ENCODE measurements around the gene PDXP. TPM values are rescaled to one million over a fixed set of nuclear protein-coding genes. Genes with fewer than 3 reads are reported as not detected.

The PDXP gene
- total and polyA plus RNA-seq, 2 of the 13 experiments (the other 11 are each of a cell fraction or from before 2014, with no cell fraction given): 58.2 to 70.6 TPM

DNA sequence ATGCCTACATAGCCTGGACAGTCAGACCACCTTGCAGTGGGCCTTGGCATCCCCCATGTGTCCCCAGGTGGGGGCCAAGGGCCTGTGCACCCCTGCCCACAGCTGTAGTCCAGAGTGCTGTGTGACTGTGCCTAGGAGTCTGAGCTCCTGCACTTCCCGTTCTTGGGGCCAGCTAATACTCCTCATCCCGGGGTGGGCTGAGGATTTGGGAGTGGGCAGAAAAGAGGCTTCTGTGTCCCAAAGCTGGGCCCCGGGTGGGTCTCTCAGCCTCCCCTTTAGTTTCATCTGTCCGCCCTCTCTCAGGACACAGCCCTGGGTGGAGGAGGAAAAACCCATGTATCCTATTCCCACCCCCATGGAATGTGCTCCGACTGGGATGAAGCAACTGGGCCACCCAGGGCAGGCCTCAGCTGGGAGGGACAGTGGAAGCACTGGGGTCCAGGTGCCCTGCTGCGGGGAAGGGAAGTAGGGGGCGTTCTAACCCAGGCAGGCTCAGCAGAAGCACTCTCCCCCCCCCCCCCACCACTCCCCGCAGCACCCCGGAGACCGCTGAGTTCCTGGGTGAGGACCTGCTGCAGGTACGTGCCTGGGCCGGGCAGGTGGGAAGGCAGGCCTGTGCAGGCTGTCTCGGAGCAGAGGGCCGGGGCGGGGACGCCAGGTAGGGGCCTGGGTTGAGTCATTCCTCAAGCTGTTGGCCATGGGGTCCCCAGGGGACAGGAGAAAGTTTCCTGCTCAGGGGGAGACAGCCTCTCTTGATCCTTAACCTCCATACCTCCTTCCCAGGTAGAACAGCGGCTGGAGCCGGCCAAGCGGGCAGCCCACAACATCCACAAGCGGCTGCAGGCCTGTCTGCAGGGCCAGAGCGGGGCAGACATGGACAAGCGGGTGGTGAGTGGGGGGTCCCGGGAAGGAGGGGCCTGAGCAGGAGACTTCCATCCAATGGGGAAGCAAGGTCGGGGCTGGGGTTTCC, 17.6 kb upstream of the PDXP start (continued):
- TF ChIP-seq, protein P1, sequence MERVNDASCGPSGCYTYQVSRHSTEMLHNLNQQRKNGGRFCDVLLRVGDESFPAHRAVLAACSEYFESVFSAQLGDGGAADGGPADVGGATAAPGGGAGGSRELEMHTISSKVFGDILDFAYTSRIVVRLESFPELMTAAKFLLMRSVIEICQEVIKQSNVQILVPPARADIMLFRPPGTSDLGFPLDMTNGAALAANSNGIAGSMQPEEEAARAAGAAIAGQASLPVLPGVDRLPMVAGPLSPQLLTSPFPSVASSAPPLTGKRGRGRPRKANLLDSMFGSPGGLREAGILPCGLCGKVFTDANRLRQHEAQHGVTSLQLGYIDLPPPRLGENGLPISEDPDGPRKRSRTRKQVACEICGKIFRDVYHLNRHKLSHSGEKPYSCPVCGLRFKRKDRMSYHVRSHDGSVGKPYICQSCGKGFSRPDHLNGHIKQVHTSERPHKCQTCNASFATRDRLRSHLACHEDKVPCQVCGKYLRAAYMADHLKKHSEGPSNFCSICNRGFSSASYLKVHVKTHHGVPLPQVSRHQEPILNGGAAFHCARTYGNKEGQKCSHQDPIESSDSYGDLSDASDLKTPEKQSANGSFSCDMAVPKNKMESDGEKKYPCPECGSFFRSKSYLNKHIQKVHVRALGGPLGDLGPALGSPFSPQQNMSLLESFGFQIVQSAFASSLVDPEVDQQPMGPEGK (CRISPR knock-in tag; IDR thresholded peaks at IDR 0.05): peak; percentile 55; the same call in 1 of the 2 replicates
- TF ChIP-seq, protein P2, sequence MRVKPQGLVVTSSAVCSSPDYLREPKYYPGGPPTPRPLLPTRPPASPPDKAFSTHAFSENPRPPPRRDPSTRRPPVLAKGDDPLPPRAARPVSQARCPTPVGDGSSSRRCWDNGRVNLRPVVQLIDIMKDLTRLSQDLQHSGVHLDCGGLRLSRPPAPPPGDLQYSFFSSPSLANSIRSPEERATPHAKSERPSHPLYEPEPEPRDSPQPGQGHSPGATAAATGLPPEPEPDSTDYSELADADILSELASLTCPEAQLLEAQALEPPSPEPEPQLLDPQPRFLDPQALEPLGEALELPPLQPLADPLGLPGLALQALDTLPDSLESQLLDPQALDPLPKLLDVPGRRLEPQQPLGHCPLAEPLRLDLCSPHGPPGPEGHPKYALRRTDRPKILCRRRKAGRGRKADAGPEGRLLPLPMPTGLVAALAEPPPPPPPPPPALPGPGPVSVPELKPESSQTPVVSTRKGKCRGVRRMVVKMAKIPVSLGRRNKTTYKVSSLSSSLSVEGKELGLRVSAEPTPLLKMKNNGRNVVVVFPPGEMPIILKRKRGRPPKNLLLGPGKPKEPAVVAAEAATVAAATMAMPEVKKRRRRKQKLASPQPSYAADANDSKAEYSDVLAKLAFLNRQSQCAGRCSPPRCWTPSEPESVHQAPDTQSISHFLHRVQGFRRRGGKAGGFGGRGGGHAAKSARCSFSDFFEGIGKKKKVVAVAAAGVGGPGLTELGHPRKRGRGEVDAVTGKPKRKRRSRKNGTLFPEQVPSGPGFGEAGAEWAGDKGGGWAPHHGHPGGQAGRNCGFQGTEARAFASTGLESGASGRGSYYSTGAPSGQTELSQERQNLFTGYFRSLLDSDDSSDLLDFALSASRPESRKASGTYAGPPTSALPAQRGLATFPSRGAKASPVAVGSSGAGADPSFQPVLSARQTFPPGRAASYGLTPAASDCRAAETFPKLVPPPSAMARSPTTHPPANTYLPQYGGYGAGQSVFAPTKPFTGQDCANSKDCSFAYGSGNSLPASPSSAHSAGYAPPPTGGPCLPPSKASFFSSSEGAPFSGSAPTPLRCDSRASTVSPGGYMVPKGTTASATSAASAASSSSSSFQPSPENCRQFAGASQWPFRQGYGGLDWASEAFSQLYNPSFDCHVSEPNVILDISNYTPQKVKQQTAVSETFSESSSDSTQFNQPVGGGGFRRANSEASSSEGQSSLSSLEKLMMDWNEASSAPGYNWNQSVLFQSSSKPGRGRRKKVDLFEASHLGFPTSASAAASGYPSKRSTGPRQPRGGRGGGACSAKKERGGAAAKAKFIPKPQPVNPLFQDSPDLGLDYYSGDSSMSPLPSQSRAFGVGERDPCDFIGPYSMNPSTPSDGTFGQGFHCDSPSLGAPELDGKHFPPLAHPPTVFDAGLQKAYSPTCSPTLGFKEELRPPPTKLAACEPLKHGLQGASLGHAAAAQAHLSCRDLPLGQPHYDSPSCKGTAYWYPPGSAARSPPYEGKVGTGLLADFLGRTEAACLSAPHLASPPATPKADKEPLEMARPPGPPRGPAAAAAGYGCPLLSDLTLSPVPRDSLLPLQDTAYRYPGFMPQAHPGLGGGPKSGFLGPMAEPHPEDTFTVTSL (CRISPR knock-in tag; IDR thresholded peaks at IDR 0.05; ENCODE audit: borderline replicate concordance): no peak
- TF ChIP-seq TCF7L2 (IDR thresholded peaks at IDR 0.05; ENCODE audit: low read depth, low read length) (no peak), POLR2G (IDR thresholded peaks at IDR 0.05; ENCODE audit: low read depth, low read length) (no peak), ZNF570 (CRISPR knock-in tag; IDR thresholded peaks at IDR 0.05; ENCODE audit: borderline replicate concordance) (no peak), CEBPB (IDR thresholded peaks at IDR 0.05; ENCODE audit: borderline replicate concordance, low read depth, low read length) (peak; percentile 35; the same call in 1 of the 2 replicates), HOXA9 (CRISPR knock-in tag; IDR thresholded peaks at IDR 0.05; ENCODE audit: borderline replicate concordance) (no peak), ZNF790 (CRISPR knock-in tag; IDR thresholded peaks at IDR 0.05; ENCODE audit: borderline replicate concordance) (no peak)
- TF ChIP-seq, protein P3, sequence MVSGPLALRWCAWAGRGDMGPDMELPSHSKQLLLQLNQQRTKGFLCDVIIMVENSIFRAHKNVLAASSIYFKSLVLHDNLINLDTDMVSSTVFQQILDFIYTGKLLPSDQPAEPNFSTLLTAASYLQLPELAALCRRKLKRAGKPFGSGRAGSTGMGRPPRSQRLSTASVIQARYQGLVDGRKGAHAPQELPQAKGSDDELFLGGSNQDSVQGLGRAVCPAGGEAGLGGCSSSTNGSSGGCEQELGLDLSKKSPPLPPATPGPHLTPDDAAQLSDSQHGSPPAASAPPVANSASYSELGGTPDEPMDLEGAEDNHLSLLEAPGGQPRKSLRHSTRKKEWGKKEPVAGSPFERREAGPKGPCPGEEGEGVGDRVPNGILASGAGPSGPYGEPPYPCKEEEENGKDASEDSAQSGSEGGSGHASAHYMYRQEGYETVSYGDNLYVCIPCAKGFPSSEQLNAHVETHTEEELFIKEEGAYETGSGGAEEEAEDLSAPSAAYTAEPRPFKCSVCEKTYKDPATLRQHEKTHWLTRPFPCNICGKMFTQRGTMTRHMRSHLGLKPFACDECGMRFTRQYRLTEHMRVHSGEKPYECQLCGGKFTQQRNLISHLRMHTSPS (CRISPR knock-in tag; IDR thresholded peaks at IDR 0.05; ENCODE audit: low read depth): no peak

Data from HepG2 (cell line).